ENCODE measurements around the gene TBC1D5. TPM values are rescaled to one million over a fixed set of nuclear protein-coding genes. Genes with fewer than 3 reads are reported as not detected.
A peak's percentile ranks its signal among the peaks of the same experiment; 100 is the strongest.
"Not testable (repeated sequence)": the region's sequence is repeated elsewhere in the genome, so short reads cannot be mapped to it uniquely, and the experiment has no call there.

Gene TBC1D5
- polyA plus RNA-seq, 1 experiment = 44.6 TPM

DNA sequence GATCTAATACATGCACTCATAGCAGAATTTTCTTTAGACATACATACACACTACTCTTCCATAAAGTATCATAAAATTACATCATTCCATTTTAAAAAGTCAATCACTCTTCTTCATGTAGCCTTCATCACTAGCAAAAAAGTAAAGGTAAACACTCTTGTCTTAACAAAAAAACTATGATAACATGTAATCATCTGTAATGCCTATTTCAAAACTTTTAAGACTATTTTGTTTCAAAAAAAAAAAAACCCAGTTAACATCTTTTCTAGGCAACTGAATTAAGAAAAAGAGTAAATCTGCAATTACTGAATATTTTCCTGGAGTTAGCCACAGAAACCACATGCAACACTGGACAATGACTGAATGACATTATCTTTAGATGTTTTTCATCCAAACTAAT is 4.8 kb downstream of the TBC1D5 start:
- POLR2A ChIA-PET = no interaction called here
- DNase-seq (ENCODE audit: low read depth, low spot score) = no peak
- H3K9me3 ChIP-seq (ENCODE audit: control insufficient read depth, insufficient read depth, low read length) = no peaks in the 10 kb centered on the region
- no peak overlapping the region for H3K4me3 ChIP-seq (ENCODE audit: low read depth, low read length)
- CTCF ChIA-PET = no interaction called here
- TF ChIP-seq, protein P1, sequence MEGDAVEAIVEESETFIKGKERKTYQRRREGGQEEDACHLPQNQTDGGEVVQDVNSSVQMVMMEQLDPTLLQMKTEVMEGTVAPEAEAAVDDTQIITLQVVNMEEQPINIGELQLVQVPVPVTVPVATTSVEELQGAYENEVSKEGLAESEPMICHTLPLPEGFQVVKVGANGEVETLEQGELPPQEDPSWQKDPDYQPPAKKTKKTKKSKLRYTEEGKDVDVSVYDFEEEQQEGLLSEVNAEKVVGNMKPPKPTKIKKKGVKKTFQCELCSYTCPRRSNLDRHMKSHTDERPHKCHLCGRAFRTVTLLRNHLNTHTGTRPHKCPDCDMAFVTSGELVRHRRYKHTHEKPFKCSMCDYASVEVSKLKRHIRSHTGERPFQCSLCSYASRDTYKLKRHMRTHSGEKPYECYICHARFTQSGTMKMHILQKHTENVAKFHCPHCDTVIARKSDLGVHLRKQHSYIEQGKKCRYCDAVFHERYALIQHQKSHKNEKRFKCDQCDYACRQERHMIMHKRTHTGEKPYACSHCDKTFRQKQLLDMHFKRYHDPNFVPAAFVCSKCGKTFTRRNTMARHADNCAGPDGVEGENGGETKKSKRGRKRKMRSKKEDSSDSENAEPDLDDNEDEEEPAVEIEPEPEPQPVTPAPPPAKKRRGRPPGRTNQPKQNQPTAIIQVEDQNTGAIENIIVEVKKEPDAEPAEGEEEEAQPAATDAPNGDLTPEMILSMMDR (IDR thresholded peaks at IDR 0.05; ENCODE audit: low read depth, low read length) = no peak
- no peak overlapping the region for H3K27ac ChIP-seq (ENCODE audit: low read depth, low read length)
- H3K27me3 ChIP-seq (ENCODE audit: control insufficient read depth, insufficient read depth, low read length) = no peaks in the 10 kb centered on the region

DNA sequence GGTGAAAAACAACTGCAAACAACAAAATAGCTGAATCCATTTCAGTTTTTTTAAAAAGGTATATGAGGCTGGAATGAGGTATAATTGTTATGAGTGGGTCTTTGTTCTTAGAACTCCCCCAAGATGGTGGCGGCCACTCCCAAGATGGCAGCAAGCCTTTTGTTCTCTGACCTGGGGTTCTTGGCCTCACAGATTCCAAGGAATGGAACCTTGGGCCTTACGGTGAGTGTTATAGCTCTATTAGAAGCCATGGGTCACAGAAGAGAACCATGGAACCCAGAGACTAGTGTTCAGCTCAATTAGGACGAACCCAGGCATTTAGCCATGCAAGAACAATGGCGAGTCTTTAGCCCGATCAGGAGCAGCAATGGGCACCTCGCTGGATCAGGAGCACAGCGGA is 7.1 kb downstream of the TBC1D5 start:
- POLR2A ChIA-PET; H3K27me3 ChIP-seq (ENCODE audit: control insufficient read depth, insufficient read depth, low read length); H3K27ac ChIP-seq (ENCODE audit: low read depth, low read length); H3K4me3 ChIP-seq (ENCODE audit: low read depth, low read length); DNase-seq (ENCODE audit: low read depth, low spot score); H3K9me3 ChIP-seq (ENCODE audit: control insufficient read depth, insufficient read depth, low read length): not testable (repeated sequence)
- CTCF ChIA-PET = interaction anchor here (1.1 to 1.8 kb wide), 2 partner anchors 90 to 106 kb away, joined by 4 read pairs; no protein-coding TSS in a partner anchor

DNA sequence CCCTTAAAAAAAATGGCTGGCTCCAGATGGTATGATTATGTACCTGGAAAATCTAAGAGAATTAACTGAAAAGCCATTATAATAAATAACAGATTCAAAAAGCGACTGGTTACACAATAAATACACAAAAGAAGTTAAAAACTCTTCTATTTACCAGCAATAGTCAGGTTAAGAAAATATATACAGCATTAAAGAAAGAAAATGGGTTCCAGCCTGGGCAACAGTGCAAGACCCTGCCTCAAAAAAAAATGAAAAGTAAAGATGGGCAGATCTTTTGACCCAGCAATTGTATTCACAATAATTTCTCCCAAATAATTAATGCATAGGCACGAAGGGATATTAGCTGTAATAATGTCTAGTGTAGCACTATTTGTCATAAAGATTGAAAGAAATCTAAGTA is 8.7 kb downstream of the TBC1D5 start:
- ChIA-PET CTCF (interaction anchor here (1.8 kb wide), 1 partner anchor 88 kb away, joined by 4 read pairs; no protein-coding TSS in a partner anchor), POLR2A (interaction anchor here (1.1 kb wide), 1 partner anchor 9 kb away, joined by 4 read pairs; the partner anchor contains the start of gene TBC1D5)
- Histone ChIP-seq H3K4me3 (ENCODE audit: low read depth, low read length) (no peak overlapping the region), H3K27ac (ENCODE audit: low read depth, low read length) (no peak overlapping the region), H3K27me3 (ENCODE audit: control insufficient read depth, insufficient read depth, low read length) (no peaks in the 10 kb centered on the region), H3K9me3 (ENCODE audit: control insufficient read depth, insufficient read depth, low read length) (no peaks in the 10 kb centered on the region; the same call in 1 of the 2 replicates)
- TF ChIP-seq, protein P1 (IDR thresholded peaks at IDR 0.05; ENCODE audit: low read depth, low read length) = no peak
- DNase-seq (ENCODE audit: low read depth, low spot score) = no peak

DNA sequence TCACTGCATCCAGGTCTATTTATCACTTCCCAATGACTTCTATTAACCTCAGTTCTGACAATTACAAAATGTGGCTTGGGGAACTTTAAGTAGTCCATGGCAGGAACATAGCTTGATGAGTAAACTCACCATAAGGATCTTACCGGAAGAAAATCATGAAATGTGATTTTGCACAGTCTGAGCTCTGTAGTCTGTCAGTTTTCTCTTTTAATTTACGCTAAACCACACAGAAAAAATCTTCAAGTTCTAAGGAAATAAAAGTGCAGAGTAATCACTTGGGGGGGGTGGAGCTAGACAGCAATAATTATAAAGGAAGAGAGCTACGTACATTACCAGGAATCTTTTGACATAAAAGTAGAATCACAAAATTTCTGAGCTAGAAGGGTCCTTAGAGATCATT is 9.2 kb downstream of the TBC1D5 start:
- Histone ChIP-seq H3K27me3 (ENCODE audit: control insufficient read depth, insufficient read depth, low read length) (no peaks in the 10 kb centered on the region), H3K4me3 (ENCODE audit: low read depth, low read length) (no peak overlapping the region), H3K27ac (ENCODE audit: low read depth, low read length) (no peak overlapping the region), H3K9me3 (ENCODE audit: control insufficient read depth, insufficient read depth, low read length) (no peaks in the 10 kb centered on the region; the same call in 1 of the 2 replicates)
- DNase-seq (ENCODE audit: low read depth, low spot score) = no peak
- ChIA-PET POLR2A (interaction anchor here (1.1 kb wide), 1 partner anchor 9 kb away, joined by 4 read pairs; the partner anchor contains the start of gene TBC1D5), CTCF (no interaction called here)
- TF ChIP-seq, protein P1 (IDR thresholded peaks at IDR 0.05; ENCODE audit: low read depth, low read length) = no peak

DNA sequence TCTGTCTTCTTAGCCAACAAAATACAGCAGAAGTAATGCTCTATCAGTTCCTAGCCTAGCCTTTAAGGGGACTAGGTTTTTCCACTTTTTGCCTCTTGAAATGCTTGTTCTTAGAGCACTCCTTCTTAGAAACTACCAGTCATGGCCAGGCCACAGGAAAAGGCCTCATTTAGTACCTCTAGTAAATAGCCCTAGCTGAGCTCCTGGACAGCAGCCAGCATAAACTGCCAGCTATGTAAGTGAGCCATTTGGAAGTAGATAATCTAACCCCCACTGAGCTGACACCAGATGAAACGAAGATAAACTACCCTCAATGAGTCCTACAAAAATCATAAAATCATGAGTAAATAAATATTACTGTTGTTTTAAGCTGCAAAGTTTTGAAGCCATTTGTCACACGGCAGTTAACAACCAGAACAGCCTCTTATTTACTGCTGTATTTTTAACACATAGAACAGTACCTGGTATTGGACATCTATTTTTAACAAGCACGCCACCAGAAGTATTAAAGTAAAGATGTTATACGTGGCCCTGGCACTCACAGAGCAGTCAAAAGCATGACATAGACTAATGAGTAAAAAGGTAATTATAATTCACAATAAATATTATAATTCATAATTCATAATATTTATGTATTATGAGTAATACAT is 12.0 kb downstream of the TBC1D5 start:
- TF ChIP-seq, protein P1 (IDR thresholded peaks at IDR 0.05; ENCODE audit: low read depth, low read length) = no peak
- CTCF ChIA-PET = no interaction called here
- Histone ChIP-seq H3K4me3 (ENCODE audit: low read depth, low read length) (no peak overlapping the region), H3K9me3 (ENCODE audit: control insufficient read depth, insufficient read depth, low read length) (no peaks in the 10 kb centered on the region; the same call in 1 of the 2 replicates), H3K27me3 (ENCODE audit: control insufficient read depth, insufficient read depth, low read length) (no peaks in the 10 kb centered on the region), H3K27ac (ENCODE audit: low read depth, low read length) (no peak overlapping the region)
- peak; percentile 6 for DNase-seq (ENCODE audit: low read depth, low spot score)
- POLR2A ChIA-PET = no interaction called here

Data from AG04450 (cell line).